ENCODE data around the gene ACAA2.

ACAA2 gene

GRCh38 chr18:49844903-49845302, 31.6 kb upstream of the ACAA2 start:
- H3K27ac ChIP-seq (replicated peaks) = no peak overlapping the region
- H3K4me3 ChIP-seq (replicated peaks; ENCODE audit: insufficient read depth, low read length) = no peak overlapping the region
- DNase-seq (ENCODE audit: low read depth in 1 of 2, low spot score in 1 of 2) = no peak
- peaks cover 5% of the 10 kb centered on the region for H3K27me3 ChIP-seq (ENCODE audit: insufficient read depth, poor library complexity, severe bottlenecking)
- TF ChIP-seq CTCF (IDR thresholded peaks at IDR 0.05; ENCODE audit: insufficient read depth, low read length) (no peak), GABPA (IDR thresholded peaks at IDR 0.05; ENCODE audit: low read depth) (no peak), POLR2AphosphoS5 (IDR thresholded peaks at IDR 0.05; ENCODE audit: low read depth) (no peak), REST (IDR thresholded peaks at IDR 0.05; ENCODE audit: insufficient replicate concordance, low read depth) (no peak), SPI1 (IDR thresholded peaks at IDR 0.05; ENCODE audit: borderline replicate concordance, low read depth) (no peak)

GRCh38 chr18:49843778-49844625, 30.7 kb upstream of the ACAA2 start:
- H3K4me3 ChIP-seq (replicated peaks; ENCODE audit: insufficient read depth, low read length) = no peak overlapping the region
- DNase-seq (ENCODE audit: low read depth in 1 of 2, low spot score in 1 of 2) = no peak
- peaks cover 5% of the 10 kb centered on the region for H3K27me3 ChIP-seq (ENCODE audit: insufficient read depth, poor library complexity, severe bottlenecking)
- no peak overlapping the region for H3K27ac ChIP-seq (replicated peaks)
- TF ChIP-seq POLR2AphosphoS5 (IDR thresholded peaks at IDR 0.05; ENCODE audit: low read depth) (no peak), CTCF (IDR thresholded peaks at IDR 0.05; ENCODE audit: insufficient read depth, low read length) (no peak), SPI1 (IDR thresholded peaks at IDR 0.05; ENCODE audit: borderline replicate concordance, low read depth) (no peak), REST (IDR thresholded peaks at IDR 0.05; ENCODE audit: insufficient replicate concordance, low read depth) (no peak), GABPA (IDR thresholded peaks at IDR 0.05; ENCODE audit: low read depth) (no peak)

GRCh38 chr18:49843131-49843530, 29.8 kb upstream of the ACAA2 start:
- no peak overlapping the region for H3K27ac ChIP-seq (replicated peaks)
- H3K27me3 ChIP-seq (ENCODE audit: insufficient read depth, poor library complexity, severe bottlenecking) = no peaks in the 10 kb centered on the region
- no peak for TF ChIP-seq GABPA (IDR thresholded peaks at IDR 0.05; ENCODE audit: low read depth)
- no peak for TF ChIP-seq POLR2AphosphoS5 (IDR thresholded peaks at IDR 0.05; ENCODE audit: low read depth)
- no peak for DNase-seq (ENCODE audit: low read depth in 1 of 2, low spot score in 1 of 2)
- H3K4me3 ChIP-seq (replicated peaks; ENCODE audit: insufficient read depth, low read length) = no peak overlapping the region

- Histone ChIP-seq H3K27me3 (ENCODE audit: insufficient read depth, poor library complexity, severe bottlenecking) (no peaks in the 10 kb centered on the region), H3K27ac (replicated peaks) (no peak overlapping the region), H3K4me3 (replicated peaks; ENCODE audit: insufficient read depth, low read length) (no peak overlapping the region)
- DNase-seq (ENCODE audit: low read depth in 1 of 2, low spot score in 1 of 2) = no peak
- no peak for TF ChIP-seq CTCF (IDR thresholded peaks at IDR 0.05; ENCODE audit: insufficient read depth, low read length)
- no peak for TF ChIP-seq SPI1 (IDR thresholded peaks at IDR 0.05; ENCODE audit: borderline replicate concordance, low read depth)
- no peak for TF ChIP-seq POLR2AphosphoS5 (IDR thresholded peaks at IDR 0.05; ENCODE audit: low read depth)
- TF ChIP-seq REST (IDR thresholded peaks at IDR 0.05; ENCODE audit: insufficient replicate concordance, low read depth) = no peak
- no peak for TF ChIP-seq GABPA (IDR thresholded peaks at IDR 0.05; ENCODE audit: low read depth)
Observed at GRCh38 chr18:49842656-49843055, 29.3 kb upstream of the ACAA2 start.
